ENCODE data around the gene CFAP141.

The CFAP141 gene

GRCh38 chr1:154167461-154167860 lies 38.7 kb downstream of the CFAP141 start:
- TF ChIP-seq, protein P1, sequence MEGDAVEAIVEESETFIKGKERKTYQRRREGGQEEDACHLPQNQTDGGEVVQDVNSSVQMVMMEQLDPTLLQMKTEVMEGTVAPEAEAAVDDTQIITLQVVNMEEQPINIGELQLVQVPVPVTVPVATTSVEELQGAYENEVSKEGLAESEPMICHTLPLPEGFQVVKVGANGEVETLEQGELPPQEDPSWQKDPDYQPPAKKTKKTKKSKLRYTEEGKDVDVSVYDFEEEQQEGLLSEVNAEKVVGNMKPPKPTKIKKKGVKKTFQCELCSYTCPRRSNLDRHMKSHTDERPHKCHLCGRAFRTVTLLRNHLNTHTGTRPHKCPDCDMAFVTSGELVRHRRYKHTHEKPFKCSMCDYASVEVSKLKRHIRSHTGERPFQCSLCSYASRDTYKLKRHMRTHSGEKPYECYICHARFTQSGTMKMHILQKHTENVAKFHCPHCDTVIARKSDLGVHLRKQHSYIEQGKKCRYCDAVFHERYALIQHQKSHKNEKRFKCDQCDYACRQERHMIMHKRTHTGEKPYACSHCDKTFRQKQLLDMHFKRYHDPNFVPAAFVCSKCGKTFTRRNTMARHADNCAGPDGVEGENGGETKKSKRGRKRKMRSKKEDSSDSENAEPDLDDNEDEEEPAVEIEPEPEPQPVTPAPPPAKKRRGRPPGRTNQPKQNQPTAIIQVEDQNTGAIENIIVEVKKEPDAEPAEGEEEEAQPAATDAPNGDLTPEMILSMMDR (IDR thresholded peaks at IDR 0.05; ENCODE audit: low read depth, low read length): no peak
- no peak for DNase-seq (ENCODE audit: extremely low read depth, low read depth)

GRCh38 chr1:154166207-154166606 lies 39.9 kb downstream of the CFAP141 start:
- TF ChIP-seq, protein P1 (IDR thresholded peaks at IDR 0.05; ENCODE audit: low read depth, low read length): no peak
- no peak for DNase-seq (ENCODE audit: extremely low read depth, low read depth)

GRCh38 chr1:154159554-154159953 lies 46.6 kb downstream of the CFAP141 start:
- TF ChIP-seq, protein P1 (IDR thresholded peaks at IDR 0.05; ENCODE audit: low read depth, low read length): no peak
- DNase-seq (ENCODE audit: extremely low read depth, low read depth): no peak

GRCh38 chr1:154158307-154159125 lies 47.6 kb downstream of the CFAP141 start:
- no peak for DNase-seq (ENCODE audit: extremely low read depth, low read depth)
- TF ChIP-seq, protein P1 (IDR thresholded peaks at IDR 0.05; ENCODE audit: low read depth, low read length): no peak

- TF ChIP-seq, protein P1 (IDR thresholded peaks at IDR 0.05; ENCODE audit: low read depth, low read length): no peak
- no peak for DNase-seq (ENCODE audit: extremely low read depth, low read depth)
Measured at GRCh38 chr1:154157520-154158306, 48.4 kb downstream of the CFAP141 start.

DNA sequence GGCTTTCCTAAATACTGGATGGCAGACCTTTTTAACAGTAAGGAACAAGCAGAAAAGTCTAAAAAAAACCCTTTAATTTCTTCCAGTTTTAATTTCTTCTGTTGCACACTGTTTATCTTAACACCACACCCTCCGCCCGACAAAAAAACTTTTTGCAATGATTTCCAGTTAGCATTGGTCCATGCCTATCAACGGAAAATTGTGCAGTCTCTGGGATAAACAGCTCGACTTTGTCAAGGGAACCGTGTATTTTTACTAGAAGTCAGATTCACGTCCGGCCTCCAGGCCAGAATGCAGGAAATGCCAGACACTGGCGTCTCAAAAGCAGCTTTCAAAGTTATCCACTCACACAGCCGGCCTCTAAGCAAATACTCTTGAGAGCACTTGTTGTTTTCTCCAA lies 50.9 kb downstream of the CFAP141 start:
- DNase-seq (ENCODE audit: extremely low read depth, low read depth): no peak
- TF ChIP-seq, protein P1 (IDR thresholded peaks at IDR 0.05; ENCODE audit: low read depth, low read length): no peak
